GM12865 (cell line): ENCODE measurements around the gene SLCO3A1.

Experiments
- DNase-seq: peaks from one replicate; pipeline ENCODE4 v3.0.0; 2010; ENCODE audit warnings: low read depth
- H3K4me3 ChIP-seq: 2 replicates; pipeline ENCODE4 v1.5.1; 2011; ENCODE audit warnings: mild to moderate bottlenecking, low read depth, low read length, control low read depth
- CTCF ChIP-seq: IDR thresholded peaks from 2 replicates; pipeline ENCODE4 v1.5.1; 2011; ENCODE audit warnings: low read length, control low read depth, low read depth, inconsistent platforms; ENCODE audit not compliant: insufficient read depth; ENCODE audit errors: missing control alignments

Gene SLCO3A1

GRCh38 chr15:92151741-92152140 is 298.2 kb downstream of the SLCO3A1 start:
- DNase-seq, result no peak
- TF ChIP-seq CTCF, result no peak
- no peak overlapping the region for H3K4me3 ChIP-seq

GRCh38 chr15:92152983-92153382 is 299.5 kb downstream of the SLCO3A1 start:
- TF ChIP-seq CTCF, result no peak
- DNase-seq, result no peak
- H3K4me3 ChIP-seq, result no peak overlapping the region

- H3K4me3 ChIP-seq, result no peak overlapping the region
- TF ChIP-seq CTCF, result no peak
- DNase-seq, result no peak
Observed at GRCh38 chr15:92153620-92154019, 300.1 kb downstream of the SLCO3A1 start.

GRCh38 chr15:92155934-92156333 is 302.4 kb downstream of the SLCO3A1 start:
- H3K4me3 ChIP-seq, result no peak overlapping the region
- TF ChIP-seq CTCF, result no peak
- DNase-seq, result no peak

GRCh38 chr15:92157666-92158298 is 304.3 kb downstream of the SLCO3A1 start:
- no peak for TF ChIP-seq CTCF
- no peak for DNase-seq
- no peak overlapping the region for H3K4me3 ChIP-seq

GRCh38 chr15:92158426-92158825 is 304.9 kb downstream of the SLCO3A1 start:
- DNase-seq, result peak; percentile 46
- TF ChIP-seq CTCF, result no peak
- H3K4me3 ChIP-seq, result no peak overlapping the region

- TF ChIP-seq CTCF, result no peak
- no peak overlapping the region for H3K4me3 ChIP-seq
Observed at GRCh38 chr15:92159481-92159880, 306.0 kb downstream of the SLCO3A1 start.

More at GRCh38 chr15:92159481-92159880, 306.0 kb downstream of the SLCO3A1 start:
- no peak for DNase-seq
